A549 (cell line): Measurements from ENCODE around the gene ITGA8.

Experiments used
- RCOR1 ChIP-seq: fragments of 150-350 bp; IDR thresholded peaks from 2 replicates; pipeline ENCODE4 v1.6.1; 2014; ENCODE audit warnings: antibody characterized with exemption, low read length, low read depth
- ZNF302 ChIP-seq: fragments of 250-450 bp; sonication (Bioruptor Pico); IDR thresholded peaks from 2 replicates; pipeline ENCODE4 v1.9.0; 2021; ENCODE audit warnings: inconsistent platforms, mild to moderate bottlenecking, moderate library complexity

- TF ChIP-seq ZNF302 = no peak
- no peak for TF ChIP-seq RCOR1
These were observed 89.4 kb downstream of the ITGA8 start for GRCh38 chr10:15630353-15630752.
